GM19463 (cell line): ENCODE data around the gene APOM.

ENCODE experiments used
- ATAC-seq: cut with Tn5 transposase; IDR thresholded peaks from one replicate; pipeline ENCODE4 v1.9.1; 2021; ENCODE audit warnings: mild to moderate bottlenecking, moderate library complexity; ENCODE audit not compliant: unreplicated experiment

APOM gene

DNA sequence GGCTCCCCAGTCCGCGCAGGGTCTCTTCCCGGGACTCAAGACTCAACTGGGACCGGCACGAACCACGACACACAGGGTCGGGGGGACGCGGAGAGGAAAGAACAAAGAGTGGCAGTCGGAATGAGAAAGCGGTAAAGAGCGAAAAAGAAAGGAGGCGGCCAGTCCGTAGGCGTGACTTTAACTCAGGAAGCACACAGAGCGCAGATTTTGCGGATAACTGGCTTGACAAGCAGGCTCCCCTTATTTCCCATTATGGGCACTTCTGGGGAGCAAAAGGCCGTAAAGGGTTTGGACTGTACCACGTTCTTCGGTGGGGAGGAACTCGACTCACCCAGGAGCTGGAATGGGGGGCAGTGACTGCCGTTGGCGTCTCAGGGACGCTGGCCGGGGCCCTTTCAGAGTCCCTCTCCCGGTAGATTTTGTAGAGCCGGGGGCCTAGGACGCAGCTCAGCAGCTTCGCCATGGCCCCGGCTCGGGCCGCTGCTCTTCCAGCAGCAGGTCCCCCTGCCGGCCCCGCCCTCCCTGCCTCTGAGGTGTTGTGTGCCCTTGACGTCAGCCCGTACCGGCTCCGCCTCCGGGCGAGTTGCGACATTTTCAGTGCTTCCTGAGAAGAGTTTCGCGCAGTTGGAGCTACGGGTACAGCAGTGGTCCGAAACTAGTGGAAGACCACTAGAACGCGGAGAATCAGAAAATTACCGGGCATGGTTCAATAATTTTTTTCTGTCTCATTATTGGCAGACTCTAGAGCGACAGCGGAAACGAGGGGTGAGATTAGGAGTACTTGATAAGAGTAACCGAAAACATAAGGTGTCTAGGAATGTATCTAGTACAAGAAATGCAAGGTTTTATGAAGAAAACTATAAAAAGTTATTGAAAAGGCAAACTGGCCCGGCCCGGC is 47.4 kb downstream of the APOM start, which contains the start of gene ABHD16A:
Gene ABHD16A (minus strand): TSS at position 506 of the 898 bp plus-strand sequence. CDS start 43 bp downstream, at position 463.
- peak; percentile 95 for ATAC-seq

DNA sequence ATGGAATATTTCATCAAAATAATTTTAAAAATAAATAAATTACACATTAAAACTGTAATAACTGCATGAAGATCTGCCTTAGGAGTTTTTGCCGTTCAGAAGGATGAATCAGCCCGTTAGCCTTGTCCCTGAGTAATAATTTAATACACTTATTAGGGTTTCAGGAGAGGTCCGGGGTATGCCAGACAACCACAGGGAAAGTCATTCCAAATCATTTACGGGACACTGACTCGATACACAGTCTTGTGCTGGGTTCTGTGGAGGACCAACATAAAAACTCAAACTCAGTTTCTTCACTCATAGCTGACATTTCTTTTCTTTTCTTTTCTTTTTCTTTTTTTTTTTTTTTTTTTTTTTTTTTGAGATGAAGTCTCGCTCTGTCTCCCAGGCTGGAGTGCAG is 50.2 kb downstream of the APOM start:
- ATAC-seq = no peak

DNA sequence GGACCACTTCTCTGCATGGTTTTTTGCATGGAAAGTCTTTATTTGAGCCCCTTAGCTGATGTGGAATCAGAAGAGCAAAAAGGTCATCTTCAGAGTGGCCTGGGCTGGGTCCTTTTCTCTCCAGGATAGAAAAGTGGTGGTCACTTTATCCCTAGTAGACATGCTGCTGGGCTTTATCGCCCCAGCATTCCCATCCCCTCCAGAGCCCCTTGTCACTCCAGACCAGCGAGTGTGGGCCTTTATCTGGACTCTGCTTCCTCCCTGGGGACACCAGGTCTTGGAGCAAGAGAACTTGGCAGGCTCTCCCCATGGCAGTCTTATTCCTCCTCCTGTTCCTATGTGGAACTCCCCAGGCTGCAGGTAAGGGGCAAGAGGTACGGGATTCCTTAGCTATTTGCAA is 50.9 kb downstream of the APOM start, which contains the start of gene LY6G6F:
Gene LY6G6F (plus strand): TSS at position 268 of the 400 bp plus-strand sequence. CDS start 41 bp downstream, at position 309.
- ATAC-seq = no peak

DNA sequence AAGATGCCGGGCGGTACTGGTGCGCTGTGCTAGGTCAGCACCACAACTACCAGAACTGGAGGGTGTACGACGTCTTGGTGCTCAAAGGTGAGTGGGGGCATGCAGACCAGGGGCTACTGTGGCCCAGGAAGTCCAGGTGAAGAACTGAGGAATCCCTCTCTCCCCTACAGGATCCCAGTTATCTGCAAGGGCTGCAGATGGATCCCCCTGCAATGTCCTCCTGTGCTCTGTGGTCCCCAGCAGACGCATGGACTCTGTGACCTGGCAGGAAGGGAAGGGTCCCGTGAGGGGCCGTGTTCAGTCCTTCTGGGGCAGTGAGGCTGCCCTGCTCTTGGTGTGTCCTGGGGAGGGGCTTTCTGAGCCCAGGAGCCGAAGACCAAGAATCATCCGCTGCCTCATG is 52.0 kb downstream of the APOM start:
- no peak for ATAC-seq
